Endothelial cell of umbilical vein (primary cell): ENCODE results near the gene EVC. TPM values are rescaled to one million over a fixed set of nuclear protein-coding genes. Genes with fewer than 3 reads are reported as not detected.

ENCODE experiments used
- BruUV-seq: library from RNA; stranded (reverse); fragments of 400-500 nt; replicated peaks from 2 replicates; lab custom pipeline; 2021; lab: Mats Ljungman, UMichigan
- CTCF ChIA-PET: fragments of 300-600, 350-600 bp; sonication (Branson Sonifier 250); formaldehyde crosslinking; loops from one replicate; lab custom pipeline; 2021; ENCODE audit warnings: antibody characterized with exemption, inconsistent platforms; lab: Charles Lee
- POLR2A ChIA-PET: fragments of 300-600, 350-600 bp; sonication (Branson Sonifier 250); formaldehyde crosslinking; loops from one replicate; lab custom pipeline; 2021; ENCODE audit warnings: antibody characterized with exemption, inconsistent platforms; lab: Charles Lee
- DNase-seq: peaks from one replicate; pipeline ENCODE4 v3.0.0-alpha.2; 2011; ENCODE audit warnings: low read depth, low spot score
- FAIRE-seq: peaks from 2 replicates; lab custom pipeline; 2011; peaks lifted over from hg19 to GRCh38; lab: Jason Lieb, UNC
- H2AFZ ChIP-seq: 2 replicates; pipeline ENCODE4 v1.6.0; 2012; ENCODE audit warnings: low read depth, low read length, control low read depth, inconsistent platforms
- H3K27ac ChIP-seq: 2 replicates; pipeline ENCODE4 v1.5.1; 2011; ENCODE audit warnings: low read depth, mild to moderate bottlenecking, control low read depth, low read length, moderate library complexity; ENCODE audit not compliant: insufficient read depth
- H3K27me3 ChIP-seq, 2 experiments: 2 replicates each; pipeline versions ENCODE4 v1.6.0 to v1.6.1; 2011; ENCODE audit warnings: low read length in 2 of 2, mixed read lengths in 1 of 2; ENCODE audit not compliant: control insufficient read depth in 2 of 2, insufficient read depth in 2 of 2
- H3K36me3 ChIP-seq, 2 experiments: 2 replicates in 1 of 2; 3 replicates in 1 of 2; pipeline ENCODE4 v1.5.1; 2011; ENCODE audit warnings: low read length in 2 of 2, mild to moderate bottlenecking in 1 of 2, moderate library complexity in 1 of 2; ENCODE audit not compliant: control insufficient read depth in 2 of 2, insufficient read depth in 2 of 2; ENCODE audit errors: extremely low read depth in 1 of 2
- H3K4me1 ChIP-seq: 3 replicates; pipeline ENCODE4 v1.5.1; 2011; ENCODE audit warnings: mild to moderate bottlenecking, low read length; ENCODE audit not compliant: control insufficient read depth, insufficient read depth; ENCODE audit errors: extremely low read depth
- H3K4me2 ChIP-seq: 2 replicates; pipeline ENCODE4 v1.6.1; 2011; ENCODE audit warnings: low read length, control low read depth, mixed read lengths; ENCODE audit not compliant: insufficient read depth
- H3K4me3 ChIP-seq, 3 experiments: fragments of 200-600 bp in 1 of 3; sonication (generic), shearing (Covaris generic) in 1 of 3; replicated peaks in 1 of 3; 2 replicates each; pipeline ENCODE4 v1.5.1; 2011 to 2016; ENCODE audit warnings: control low read depth in 3 of 3, low read length in 3 of 3, mild to moderate bottlenecking in 2 of 3, inconsistent platforms in 1 of 3, low read depth in 1 of 3, moderate library complexity in 1 of 3; ENCODE audit not compliant: insufficient read depth in 1 of 3
- H3K79me2 ChIP-seq: 2 replicates; pipeline ENCODE4 v1.6.0; 2012; ENCODE audit warnings: low read length, inconsistent platforms; ENCODE audit not compliant: control insufficient read depth, insufficient read depth
- H3K9ac ChIP-seq: replicated peaks from 2 replicates; pipeline ENCODE3; 2011; ENCODE audit warnings: low read length, control low read depth; ENCODE audit not compliant: insufficient read depth; ENCODE audit errors: extremely low read depth
- H3K9me1 ChIP-seq: replicated peaks from 3 replicates; pipeline ENCODE4 v1.6.0; 2011; ENCODE audit warnings: mild to moderate bottlenecking, low read length; ENCODE audit not compliant: control insufficient read depth, insufficient read depth; ENCODE audit errors: extremely low read depth
- H3K9me3 ChIP-seq: replicated peaks from 2 replicates; pipeline ENCODE4 v1.5.1; 2012; ENCODE audit warnings: low read length, inconsistent platforms; ENCODE audit not compliant: control insufficient read depth, insufficient read depth
- H4K20me1 ChIP-seq: replicated peaks from 2 replicates; pipeline ENCODE3; 2011; ENCODE audit warnings: mild to moderate bottlenecking, low read length; ENCODE audit not compliant: control insufficient read depth, insufficient read depth; ENCODE audit errors: extremely low read depth
- CTCF ChIP-seq, 2 donors: IDR thresholded peaks; 1 replicate in 1 of 2; 2 replicates in 1 of 2; pipeline ENCODE4 v1.5.1; 2011; ENCODE audit warnings: low read length in 2 of 2, mild to moderate bottlenecking in 2 of 2, moderate library complexity in 2 of 2, control low read depth in 1 of 2, inconsistent platforms in 1 of 2, low read depth in 1 of 2; ENCODE audit not compliant: insufficient read depth in 1 of 2; ENCODE audit errors: extremely low read depth in 1 of 2
- EZH2 ChIP-seq: IDR thresholded peaks from 2 replicates; pipeline ENCODE4 v1.6.1; 2012; ENCODE audit warnings: borderline replicate concordance, low read depth, mild to moderate bottlenecking, moderate library complexity, low read length, inconsistent platforms; ENCODE audit not compliant: severe bottlenecking
- FOS ChIP-seq: IDR thresholded peaks from 2 replicates; pipeline ENCODE4 v1.6.1; 2011; ENCODE audit warnings: mild to moderate bottlenecking, low read length, moderate library complexity, borderline replicate concordance; ENCODE audit not compliant: insufficient read depth
- GATA2 ChIP-seq: IDR thresholded peaks from 2 replicates; pipeline ENCODE4 v1.7.0; 2011; ENCODE audit warnings: low read depth, mild to moderate bottlenecking, moderate library complexity, mixed read lengths, low read length; ENCODE audit not compliant: insufficient read length, insufficient read depth
- JUN ChIP-seq: IDR thresholded peaks from 2 replicates; pipeline ENCODE4 v1.6.1; 2011; ENCODE audit warnings: borderline replicate concordance, low read depth; ENCODE audit not compliant: insufficient read length, insufficient read depth
- MAX ChIP-seq: IDR thresholded peaks from 2 replicates; pipeline ENCODE4 v1.6.1; 2011; ENCODE audit not compliant: insufficient read depth, insufficient read length
- MYC ChIP-seq: IDR thresholded peaks from one replicate; pipeline ENCODE4 v1.6.1; 2011; ENCODE audit warnings: mild to moderate bottlenecking, low read depth, low read length
- POLR2A ChIP-seq: IDR thresholded peaks from 2 replicates; pipeline ENCODE4 v1.6.1; 2012; ENCODE audit warnings: low read depth, mild to moderate bottlenecking, control low read depth, low read length
- POLR2AphosphoS5 ChIP-seq: IDR thresholded peaks from 2 replicates; pipeline ENCODE4 v1.6.1; 2012; ENCODE audit warnings: low read depth, mild to moderate bottlenecking, control low read depth, low read length, moderate library complexity; ENCODE audit not compliant: insufficient read depth
- dilution Hi-C: fragments of 300-500 bp; cut with MboI; formaldehyde crosslinking; loops from one replicate; pipeline ENCODE4 v1.15.0; 2019; ENCODE audit warnings: low sequenced_read_pairs; ENCODE audit not compliant: extremely low pct_ligation_motif_present
- intact Hi-C: fragments of 100-400 bp; cut with micrococcal nuclease; formaldehyde crosslinking; loops from one replicate; pipeline ENCODE4 v1.10.0; 2022
- polyA plus RNA-seq, 4 experiments: library from polyadenylated mRNA; depleted of rRNA in 3 of 4; stranded (reverse) in 3 of 4; unstranded in 1 of 4; fragments of >200 nt; gene quantifications; 2 replicates each; pipeline versions ENCODE4 v1.2.1 to v1.2.3, GENCODE V29; 2011 to 2012; ENCODE audit warnings: missing spikeins in 1 of 4
- total RNA-seq: library from RNA; stranded (reverse); gene quantifications from 2 replicates; pipeline ENCODE4 v1.2.3, GENCODE V29; 2021

EVC gene
- total and polyA plus RNA-seq, 2 donors (not counting 3 experiments of a cell fraction or from before 2014, with no cell fraction given): 6.3 to 31.6 TPM

GRCh38 chr4:5711479-5712184 lies 631 bp downstream of the EVC start:
- peak overlapping the region; percentile 5 to 52 (median 41) for H3K4me3 ChIP-seq
- BruUV-seq: no TSS peak
- H2AFZ ChIP-seq: peak overlapping the region; percentile 27
- peaks cover 25% of the 10 kb centered on the region for H3K79me2 ChIP-seq
- H3K4me2 ChIP-seq: peak overlapping the region; percentile 41
- ChIA-PET POLR2A (no interaction called here), CTCF (interaction anchor here (1.4 to 2.8 kb wide), 2 partner anchors 43 to 79 kb away, joined by 5 to 9 read pairs; no protein-coding TSS in a partner anchor)
- peaks cover 27% of the 10 kb centered on the region for H3K4me1 ChIP-seq
- TF ChIP-seq EZH2 (no peak), POLR2AphosphoS5 (no peak), GATA2 (no peak), FOS (no peak), POLR2A (no peak), CTCF (IDR thresholded peaks at IDR 0.05; ENCODE audit: extremely low read depth in 1 of 2, insufficient read depth in 1 of 2, low read depth in 1 of 2, low read length in 2 of 2) (no peak), JUN (no peak), MYC (no peak), MAX (no peak)
- no peaks in the 10 kb centered on the region for H4K20me1 ChIP-seq
- FAIRE-seq (peak; percentile 76), DNase-seq (peak; percentile 43)
- dilution Hi-C loops: no loop called here
- no peaks in the 10 kb centered on the region for H3K9me3 ChIP-seq
- H3K9ac ChIP-seq: peak overlapping the region; percentile 54
- H3K27ac ChIP-seq: peak overlapping the region; percentile 14
- no peaks in the 10 kb centered on the region for H3K27me3 ChIP-seq
- H3K36me3 ChIP-seq: no peaks in the 10 kb centered on the region
- intact Hi-C loops: loop anchor here (1.0 to 2.0 kb wide), 2 partner anchors 41 to 79 kb away; no protein-coding TSS in a partner anchor
- H3K9me1 ChIP-seq: no peaks in the 10 kb centered on the region
